ENCODE measurements around the gene TOGARAM1.

The TOGARAM1 gene

DNA sequence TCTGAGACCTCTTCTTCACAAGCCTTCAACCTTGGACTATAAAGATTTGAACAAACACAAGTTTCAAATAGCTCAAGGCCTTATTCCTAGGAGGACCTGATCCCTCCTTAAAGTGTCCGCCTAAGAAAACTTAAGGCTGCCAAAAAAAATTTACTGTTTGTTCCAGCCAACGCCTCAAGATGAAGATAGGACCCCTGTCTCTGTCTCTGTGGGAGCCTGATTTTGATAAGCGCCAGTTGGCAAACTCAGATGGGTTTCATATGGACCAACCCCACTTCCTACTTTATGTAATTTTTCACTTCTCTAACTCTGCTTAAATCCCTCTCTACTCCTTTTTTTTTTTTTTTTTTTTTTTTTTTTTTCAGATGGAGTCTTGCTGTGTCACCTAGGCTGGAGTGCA is 161.3 kb downstream of the TOGARAM1 start:
- no peak overlapping the region for H3K9ac ChIP-seq (ENCODE audit: low read length)
- H4K20me1 ChIP-seq (ENCODE audit: insufficient read depth, low read length), result no peaks in the 10 kb centered on the region
- H3F3A ChIP-seq (ENCODE audit: insufficient read depth, low read length), result no peaks in the 10 kb centered on the region
- peaks cover 81% of the 10 kb centered on the region for H3K36me3 ChIP-seq (ENCODE audit: insufficient read depth, low read length)
- TF ChIP-seq EZH2 (IDR thresholded peaks at IDR 0.05; ENCODE audit: borderline replicate concordance, low read length), result no peak
- TF ChIP-seq, protein P1, sequence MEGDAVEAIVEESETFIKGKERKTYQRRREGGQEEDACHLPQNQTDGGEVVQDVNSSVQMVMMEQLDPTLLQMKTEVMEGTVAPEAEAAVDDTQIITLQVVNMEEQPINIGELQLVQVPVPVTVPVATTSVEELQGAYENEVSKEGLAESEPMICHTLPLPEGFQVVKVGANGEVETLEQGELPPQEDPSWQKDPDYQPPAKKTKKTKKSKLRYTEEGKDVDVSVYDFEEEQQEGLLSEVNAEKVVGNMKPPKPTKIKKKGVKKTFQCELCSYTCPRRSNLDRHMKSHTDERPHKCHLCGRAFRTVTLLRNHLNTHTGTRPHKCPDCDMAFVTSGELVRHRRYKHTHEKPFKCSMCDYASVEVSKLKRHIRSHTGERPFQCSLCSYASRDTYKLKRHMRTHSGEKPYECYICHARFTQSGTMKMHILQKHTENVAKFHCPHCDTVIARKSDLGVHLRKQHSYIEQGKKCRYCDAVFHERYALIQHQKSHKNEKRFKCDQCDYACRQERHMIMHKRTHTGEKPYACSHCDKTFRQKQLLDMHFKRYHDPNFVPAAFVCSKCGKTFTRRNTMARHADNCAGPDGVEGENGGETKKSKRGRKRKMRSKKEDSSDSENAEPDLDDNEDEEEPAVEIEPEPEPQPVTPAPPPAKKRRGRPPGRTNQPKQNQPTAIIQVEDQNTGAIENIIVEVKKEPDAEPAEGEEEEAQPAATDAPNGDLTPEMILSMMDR (IDR thresholded peaks at IDR 0.05; ENCODE audit: low read length), result no peak
- no peak overlapping the region for H3K4me3 ChIP-seq (ENCODE audit: low read depth, low read length, poor library complexity, severe bottlenecking)
- no peak overlapping the region for H3K4me2 ChIP-seq (ENCODE audit: low read length)
- H3K27me3 ChIP-seq (ENCODE audit: insufficient read depth, low read length), result no peaks in the 10 kb centered on the region
- no peaks in the 10 kb centered on the region for H3K79me2 ChIP-seq (ENCODE audit: insufficient read depth, low read length)
- H3K4me1 ChIP-seq (ENCODE audit: insufficient read depth, low read length, severe bottlenecking), result no peaks in the 10 kb centered on the region
- no peak overlapping the region for H2AFZ ChIP-seq (ENCODE audit: low read length)
- H3K27ac ChIP-seq (ENCODE audit: low read depth, low read length, poor library complexity, severe bottlenecking), result no peak overlapping the region
- no peaks in the 10 kb centered on the region for H3K9me3 ChIP-seq (ENCODE audit: low read length)
- H3K9me2 ChIP-seq (ENCODE audit: low read depth, low read length), result no peaks in the 10 kb centered on the region

Data from OCI-LY1 (cell line).